Prostate gland (tissue), 2 donors: Measurements from ENCODE around the gene MARCHF2. TPM values are rescaled to one million over a fixed set of nuclear protein-coding genes. Genes with fewer than 3 reads are reported as not detected.
"Not testable (repeated sequence)": the region's sequence is repeated elsewhere in the genome, so short reads cannot be mapped to it uniquely, and the experiment has no call there.

Experiments
- DNase-seq: peaks from one replicate; pipeline ENCODE4 v3.0.0-alpha.2; 2019; ENCODE audit warnings: low spot score
- H3K27ac ChIP-seq, 2 donors: fragments of 200-600 bp; sonication (generic); 2 replicates each; pipeline ENCODE4 v1.5.1; 2017 to 2019
- H3K27me3 ChIP-seq: fragments of 200-600 bp; sonication (generic); replicated peaks from 2 replicates; pipeline ENCODE4 v1.5.1; 2019; ENCODE audit not compliant: insufficient read depth
- H3K36me3 ChIP-seq, 2 donors: fragments of 200-600 bp; sonication (generic); 1 replicate in 1 of 2; 2 replicates in 1 of 2; pipeline versions ENCODE4 v1.5.1 to v1.8.1; 2017 to 2019
- H3K4me1 ChIP-seq: fragments of 200-600 bp; sonication (generic); replicated peaks from 2 replicates; pipeline ENCODE4 v1.5.1; 2019
- H3K4me3 ChIP-seq, 2 donors: fragments of 200-600 bp; sonication (generic); 2 replicates each; pipeline ENCODE4 v1.5.1; 2017 to 2019
- H3K9me3 ChIP-seq: fragments of 200-600 bp; sonication (generic); 2 replicates; pipeline ENCODE4 v1.5.1; 2017
- POLR2A ChIP-seq: fragments of 450-650 bp; IDR thresholded peaks from one replicate; pipeline ENCODE4 v1.6.1; 2016; ENCODE audit warnings: antibody characterized with exemption, mild to moderate bottlenecking
- POLR2AphosphoS5 ChIP-seq: sonication (generic); formaldehyde crosslinking; IDR thresholded peaks from one replicate; pipeline ENCODE4 v1.6.1; 2017; ENCODE audit warnings: antibody characterized with exemption
- WGBS: methylation state at CpG from one replicate; pipeline ENCODE4 v1.1.5; 2018; 5-methylcytosine and 5-hydroxymethylcytosine counted together
- intact Hi-C: fragments of 100-400 bp; cut with DNase I; formaldehyde crosslinking; loops from one replicate; pipeline ENCODE4 v1.14.2; 2022
- total RNA-seq, 2 donors: library from RNA; depleted of rRNA; stranded (reverse); fragments of >200 nt; gene quantifications; one replicate each; pipeline ENCODE4 v1.1.0, GENCODE V29; 2016
- TF ChIP-seq, protein P1 (sequence below), 4 experiments: fragments of 200-600 bp in 2 of 4; fragments of 450-650 bp in 2 of 4; sonication (generic) in 2 of 4; IDR thresholded peaks; 1 replicate in 3 of 4; 2 replicates in 1 of 4; pipeline ENCODE4 v1.5.1; 2016 to 2019; ENCODE audit warnings: antibody characterized with exemption in 4 of 4, mild to moderate bottlenecking in 2 of 4, moderate library complexity in 2 of 4

MARCHF2 gene
- total RNA-seq, 2 donors from 2014 or later, result 119 to 163 TPM

DNA sequence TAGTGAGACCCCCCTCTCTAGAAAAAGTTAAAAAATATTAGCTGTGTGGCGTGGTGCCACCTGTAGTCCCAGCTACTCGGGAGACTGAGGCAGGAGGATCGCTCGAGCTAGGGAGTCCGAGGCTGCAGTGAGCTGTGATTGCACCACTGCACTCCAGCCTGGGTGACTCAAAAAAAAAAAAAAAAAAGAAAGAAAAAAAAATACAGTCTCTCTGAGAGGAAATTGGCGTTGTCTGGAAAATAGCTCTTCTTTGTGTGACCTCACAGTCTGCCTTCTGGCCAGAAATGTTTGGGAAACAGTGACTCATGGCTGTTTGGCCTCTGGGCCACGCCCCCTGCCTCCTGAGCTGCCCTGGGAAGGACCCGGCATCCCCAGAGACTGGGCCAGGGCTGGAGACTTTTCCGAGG is 10.7 kb downstream of the MARCHF2 start:
- Histone ChIP-seq H3K27me3 (no peaks in the 10 kb centered on the region), H3K27ac (peak overlapping the region; percentile 14 to 43), H3K9me3 (no peaks in the 10 kb centered on the region), H3K36me3 (no peaks in the 10 kb centered on the region), H3K4me3 (no peak overlapping the region), H3K4me1 (no peaks in the 10 kb centered on the region)
- TF ChIP-seq POLR2A, result no peak
- peak; percentile 70 for TF ChIP-seq POLR2AphosphoS5
- 44% methylated on average over 9 of the region's 9 CpGs for WGBS
- peak; percentile 57 for DNase-seq
- intact Hi-C loops, result no loop called here

- H3K9me3 ChIP-seq, H3K36me3 ChIP-seq, H3K4me1 ChIP-seq, H3K27ac ChIP-seq, H3K27me3 ChIP-seq, DNase-seq, H3K4me3 ChIP-seq, intact Hi-C loops: not testable (repeated sequence)
- 86% methylated on average over 6 of the region's 6 CpGs for WGBS
Measured at GRCh38 chr19:8425331-8425730, 12.2 kb downstream of the MARCHF2 start.

GRCh38 chr19:8426283-8426682 is 13.2 kb downstream of the MARCHF2 start:
- Histone ChIP-seq H3K27ac (no peak overlapping the region), H3K36me3 (no peaks in the 10 kb centered on the region), H3K4me1 (no peaks in the 10 kb centered on the region), H3K27me3 (no peaks in the 10 kb centered on the region), H3K9me3 (no peaks in the 10 kb centered on the region), H3K4me3 (no peak overlapping the region)
- intact Hi-C loops, result no loop called here
- no peak for DNase-seq
- WGBS, result 94% methylated on average over 7 of the region's 7 CpGs
- TF ChIP-seq POLR2A, result no peak
- TF ChIP-seq, protein P1, sequence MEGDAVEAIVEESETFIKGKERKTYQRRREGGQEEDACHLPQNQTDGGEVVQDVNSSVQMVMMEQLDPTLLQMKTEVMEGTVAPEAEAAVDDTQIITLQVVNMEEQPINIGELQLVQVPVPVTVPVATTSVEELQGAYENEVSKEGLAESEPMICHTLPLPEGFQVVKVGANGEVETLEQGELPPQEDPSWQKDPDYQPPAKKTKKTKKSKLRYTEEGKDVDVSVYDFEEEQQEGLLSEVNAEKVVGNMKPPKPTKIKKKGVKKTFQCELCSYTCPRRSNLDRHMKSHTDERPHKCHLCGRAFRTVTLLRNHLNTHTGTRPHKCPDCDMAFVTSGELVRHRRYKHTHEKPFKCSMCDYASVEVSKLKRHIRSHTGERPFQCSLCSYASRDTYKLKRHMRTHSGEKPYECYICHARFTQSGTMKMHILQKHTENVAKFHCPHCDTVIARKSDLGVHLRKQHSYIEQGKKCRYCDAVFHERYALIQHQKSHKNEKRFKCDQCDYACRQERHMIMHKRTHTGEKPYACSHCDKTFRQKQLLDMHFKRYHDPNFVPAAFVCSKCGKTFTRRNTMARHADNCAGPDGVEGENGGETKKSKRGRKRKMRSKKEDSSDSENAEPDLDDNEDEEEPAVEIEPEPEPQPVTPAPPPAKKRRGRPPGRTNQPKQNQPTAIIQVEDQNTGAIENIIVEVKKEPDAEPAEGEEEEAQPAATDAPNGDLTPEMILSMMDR (IDR thresholded peaks at IDR 0.05), result no peak
- TF ChIP-seq POLR2AphosphoS5, result no peak

DNA sequence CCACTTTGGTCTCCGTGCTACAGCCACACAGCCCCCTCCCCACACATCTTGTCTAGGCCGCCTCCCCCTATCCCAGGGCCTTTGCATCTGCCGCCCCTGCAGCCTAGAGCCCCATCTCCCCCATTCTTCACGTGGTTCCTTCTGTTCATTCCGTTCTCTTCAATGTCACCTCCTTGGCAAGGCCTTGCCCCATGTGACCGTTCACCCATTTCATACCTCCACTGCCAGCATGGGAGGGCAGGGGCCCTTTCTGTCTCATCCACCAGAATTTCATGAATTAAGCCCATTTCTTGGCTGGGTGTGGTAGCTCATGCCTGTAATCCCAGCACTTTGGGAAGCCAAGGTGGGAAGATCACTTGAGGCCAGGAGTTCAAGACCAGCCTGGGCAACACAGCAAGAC is 15.9 kb downstream of the MARCHF2 start:
- TF ChIP-seq, protein P1 (IDR thresholded peaks at IDR 0.05), result no peak
- TF ChIP-seq POLR2AphosphoS5, result no peak
- no peak for TF ChIP-seq POLR2A
- intact Hi-C loops, result no loop called here
- no peak for DNase-seq
- no peaks in the 10 kb centered on the region for H3K27me3 ChIP-seq
- WGBS, result 88% methylated on average over 6 of the region's 6 CpGs
- H3K36me3 ChIP-seq, result no peaks in the 10 kb centered on the region
- H3K4me3 ChIP-seq, result no peak overlapping the region
- H3K4me1 ChIP-seq, result no peaks in the 10 kb centered on the region
- no peak overlapping the region for H3K27ac ChIP-seq
- H3K9me3 ChIP-seq, result no peaks in the 10 kb centered on the region

DNA sequence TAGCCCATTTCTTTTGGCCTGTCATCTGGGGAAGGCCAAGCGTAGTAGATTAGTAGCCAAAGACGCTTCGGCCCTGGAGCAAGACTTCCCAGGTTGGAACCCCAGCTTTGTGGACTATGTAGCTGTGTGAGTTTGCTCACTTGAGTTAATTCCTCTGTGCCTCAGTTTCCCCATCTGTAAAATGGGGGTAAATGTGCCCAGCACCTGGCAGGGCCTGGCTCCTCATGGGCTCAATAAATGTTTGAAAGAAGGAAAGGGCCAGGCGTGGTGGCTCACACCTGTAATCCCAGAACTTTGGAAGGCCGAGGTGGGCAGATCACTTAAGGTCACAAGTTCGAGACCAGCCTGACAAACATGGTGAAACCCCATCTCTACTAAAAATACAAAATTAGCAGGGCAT is 16.7 kb downstream of the MARCHF2 start:
- no peaks in the 10 kb centered on the region for H3K4me1 ChIP-seq
- no peaks in the 10 kb centered on the region for H3K9me3 ChIP-seq
- no peak overlapping the region for H3K4me3 ChIP-seq
- no peak overlapping the region for H3K27ac ChIP-seq
- no peaks in the 10 kb centered on the region for H3K36me3 ChIP-seq
- no peak for DNase-seq
- WGBS, result 95% methylated on average over 6 of the region's 6 CpGs
- TF ChIP-seq POLR2AphosphoS5 (no peak), POLR2A (no peak)
- TF ChIP-seq, protein P1 (IDR thresholded peaks at IDR 0.05), result no peak
- no peaks in the 10 kb centered on the region for H3K27me3 ChIP-seq
- intact Hi-C loops, result no loop called here

DNA sequence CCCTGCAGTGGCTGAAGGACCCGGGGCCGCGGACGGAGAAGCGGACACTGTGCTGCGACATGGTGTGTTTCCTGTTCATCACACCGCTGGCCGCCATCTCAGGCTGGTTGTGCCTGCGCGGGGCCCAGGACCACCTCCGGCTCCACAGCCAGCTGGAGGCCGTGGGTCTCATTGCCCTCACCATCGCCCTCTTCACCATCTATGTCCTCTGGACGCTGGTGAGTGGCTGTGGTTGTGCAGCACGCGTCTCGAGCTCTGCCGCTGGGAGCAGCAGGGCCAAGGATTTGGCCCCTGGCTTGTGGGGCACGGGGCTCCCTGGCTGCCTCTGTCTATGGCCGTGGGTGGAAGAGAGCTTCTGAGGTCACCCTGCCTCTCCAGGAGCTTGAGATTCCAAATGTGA is 17.5 kb downstream of the MARCHF2 start:
- no peak overlapping the region for H3K27ac ChIP-seq

More for the DNA sequence above, 17.5 kb downstream of the MARCHF2 start:
- Histone ChIP-seq H3K4me3 (no peak overlapping the region), H3K27me3 (no peaks in the 10 kb centered on the region), H3K9me3 (no peaks in the 10 kb centered on the region), H3K4me1 (no peaks in the 10 kb centered on the region), H3K36me3 (no peaks in the 10 kb centered on the region)
- WGBS, result 92% methylated on average over 20 of the region's 20 CpGs
- intact Hi-C loops, result no loop called here
- no peak for DNase-seq
- no peak for TF ChIP-seq POLR2AphosphoS5
- no peak for TF ChIP-seq POLR2A
- TF ChIP-seq, protein P1 (IDR thresholded peaks at IDR 0.05), result no peak
